HG02642 (cell line): ENCODE results near the gene SLC5A2.
A peak's percentile ranks its signal among the peaks of the same experiment; 100 is the strongest.

Source experiments
- ATAC-seq: cut with Tn5 transposase; IDR thresholded peaks from one replicate; pipeline ENCODE4 v1.9.1; 2021; ENCODE audit warnings: mild to moderate bottlenecking; ENCODE audit not compliant: unreplicated experiment, poor library complexity

SLC5A2 gene

GRCh38 chr16:31459687-31460581, 23.0 kb upstream of the SLC5A2 start:
- ATAC-seq = peak; percentile 75

GRCh38 chr16:31460582-31461002, 22.3 kb upstream of the SLC5A2 start:
- ATAC-seq = no peak

GRCh38 chr16:31461201-31461920, 21.6 kb upstream of the SLC5A2 start:
- ATAC-seq = no peak

- ATAC-seq = no peak
These were observed 20.8 kb upstream of the SLC5A2 start for GRCh38 chr16:31461921-31462804.

- no peak for ATAC-seq
These were observed 18.6 kb upstream of the SLC5A2 start for GRCh38 chr16:31464348-31464769.

GRCh38 chr16:31464781-31465260, 18.1 kb upstream of the SLC5A2 start:
- no peak for ATAC-seq

GRCh38 chr16:31465788-31466370, 17.0 kb upstream of the SLC5A2 start:
- no peak for ATAC-seq

- no peak for ATAC-seq
These were observed 16.5 kb upstream of the SLC5A2 start for GRCh38 chr16:31466381-31466841.

- ATAC-seq = no peak
These were observed 15.7 kb upstream of the SLC5A2 start for GRCh38 chr16:31467151-31467773.

- no peak for ATAC-seq
These were observed 15.1 kb upstream of the SLC5A2 start for GRCh38 chr16:31467858-31468257.

- ATAC-seq = no peak
These were observed 12.3 kb upstream of the SLC5A2 start for GRCh38 chr16:31470615-31471014.

GRCh38 chr16:31471241-31471874, 11.6 kb upstream of the SLC5A2 start:
- ATAC-seq = no peak

- no peak for ATAC-seq
These were observed 10.8 kb upstream of the SLC5A2 start, which contains the start of gene TGFB1I1 for GRCh38 chr16:31471875-31472708. Gene TGFB1I1, plus strand, starts transcription at chr16:31472152. Its CDS starts 37 bp downstream, at chr16:31472189.

- no peak for ATAC-seq
These were observed 10.2 kb upstream of the SLC5A2 start for GRCh38 chr16:31472709-31473203.

- ATAC-seq = no peak
These were observed 9.5 kb upstream of the SLC5A2 start for GRCh38 chr16:31473264-31473984.

GRCh38 chr16:31474173-31474714, 8.7 kb upstream of the SLC5A2 start:
- ATAC-seq = no peak
